GM06990 (cell line): ENCODE measurements around the gene MED8.
A peak's percentile ranks its signal among the peaks of the same experiment; 100 is the strongest.
"Not testable (repeated sequence)": the region's sequence is repeated elsewhere in the genome, so short reads cannot be mapped to it uniquely, and the experiment has no call there.

Source experiments
- DNase-seq: peaks from one replicate; pipeline ENCODE4 v3.0.0-alpha.2; 2011; ENCODE audit not compliant: insufficient read length; ENCODE audit errors: extremely low read depth
- H3K27me3 ChIP-seq: replicated peaks from 2 replicates; pipeline ENCODE4 v1.6.0; 2011; ENCODE audit warnings: low read length; ENCODE audit not compliant: control insufficient read depth, insufficient read depth
- H3K36me3 ChIP-seq: 2 replicates; pipeline ENCODE4 v1.5.1; 2011; ENCODE audit warnings: low read length; ENCODE audit not compliant: control insufficient read depth, insufficient read depth
- H3K4me3 ChIP-seq: replicated peaks from 2 replicates; pipeline ENCODE4 v1.5.1; 2011; ENCODE audit warnings: low read depth, mild to moderate bottlenecking, control low read depth, low read length
- TF ChIP-seq, protein P1 (sequence below): IDR thresholded peaks from 2 replicates; pipeline ENCODE4 v1.5.1; 2011; ENCODE audit warnings: low read length, control low read depth, mild to moderate bottlenecking, inconsistent platforms; ENCODE audit not compliant: insufficient read depth, poor library complexity, severe bottlenecking

Gene MED8

DNA sequence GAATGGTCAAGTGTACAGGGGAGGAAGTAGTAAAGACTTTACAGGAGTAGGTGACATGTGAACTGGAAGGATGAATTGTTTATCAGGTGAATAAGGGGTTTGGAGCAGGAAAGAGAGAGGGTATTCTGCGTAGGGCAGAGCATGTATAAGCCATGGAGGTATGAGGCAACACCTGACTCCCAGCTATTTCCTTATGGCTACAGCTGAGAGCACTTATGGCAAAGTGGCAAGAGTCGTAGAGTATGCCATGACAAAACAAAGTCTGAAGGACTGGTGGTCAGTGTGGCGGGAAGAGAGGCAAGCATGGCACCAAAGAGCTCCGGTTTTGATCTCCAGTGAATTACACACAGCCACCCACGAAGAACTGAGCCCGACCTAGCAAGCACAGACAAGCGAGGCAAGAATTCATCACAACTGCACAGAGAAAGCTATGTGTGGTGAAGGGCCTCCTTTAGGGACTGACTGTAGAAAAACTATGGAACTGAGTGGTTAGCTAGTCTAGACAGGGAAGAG is 12.8 kb downstream of the MED8 start:
- TF ChIP-seq, protein P1, sequence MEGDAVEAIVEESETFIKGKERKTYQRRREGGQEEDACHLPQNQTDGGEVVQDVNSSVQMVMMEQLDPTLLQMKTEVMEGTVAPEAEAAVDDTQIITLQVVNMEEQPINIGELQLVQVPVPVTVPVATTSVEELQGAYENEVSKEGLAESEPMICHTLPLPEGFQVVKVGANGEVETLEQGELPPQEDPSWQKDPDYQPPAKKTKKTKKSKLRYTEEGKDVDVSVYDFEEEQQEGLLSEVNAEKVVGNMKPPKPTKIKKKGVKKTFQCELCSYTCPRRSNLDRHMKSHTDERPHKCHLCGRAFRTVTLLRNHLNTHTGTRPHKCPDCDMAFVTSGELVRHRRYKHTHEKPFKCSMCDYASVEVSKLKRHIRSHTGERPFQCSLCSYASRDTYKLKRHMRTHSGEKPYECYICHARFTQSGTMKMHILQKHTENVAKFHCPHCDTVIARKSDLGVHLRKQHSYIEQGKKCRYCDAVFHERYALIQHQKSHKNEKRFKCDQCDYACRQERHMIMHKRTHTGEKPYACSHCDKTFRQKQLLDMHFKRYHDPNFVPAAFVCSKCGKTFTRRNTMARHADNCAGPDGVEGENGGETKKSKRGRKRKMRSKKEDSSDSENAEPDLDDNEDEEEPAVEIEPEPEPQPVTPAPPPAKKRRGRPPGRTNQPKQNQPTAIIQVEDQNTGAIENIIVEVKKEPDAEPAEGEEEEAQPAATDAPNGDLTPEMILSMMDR = no peak
- no peaks in the 10 kb centered on the region; the same call in none of the 2 replicates for H3K36me3 ChIP-seq
- H3K4me3 ChIP-seq = no peak overlapping the region
- no peak for DNase-seq
- H3K27me3 ChIP-seq = no peaks in the 10 kb centered on the region

DNA sequence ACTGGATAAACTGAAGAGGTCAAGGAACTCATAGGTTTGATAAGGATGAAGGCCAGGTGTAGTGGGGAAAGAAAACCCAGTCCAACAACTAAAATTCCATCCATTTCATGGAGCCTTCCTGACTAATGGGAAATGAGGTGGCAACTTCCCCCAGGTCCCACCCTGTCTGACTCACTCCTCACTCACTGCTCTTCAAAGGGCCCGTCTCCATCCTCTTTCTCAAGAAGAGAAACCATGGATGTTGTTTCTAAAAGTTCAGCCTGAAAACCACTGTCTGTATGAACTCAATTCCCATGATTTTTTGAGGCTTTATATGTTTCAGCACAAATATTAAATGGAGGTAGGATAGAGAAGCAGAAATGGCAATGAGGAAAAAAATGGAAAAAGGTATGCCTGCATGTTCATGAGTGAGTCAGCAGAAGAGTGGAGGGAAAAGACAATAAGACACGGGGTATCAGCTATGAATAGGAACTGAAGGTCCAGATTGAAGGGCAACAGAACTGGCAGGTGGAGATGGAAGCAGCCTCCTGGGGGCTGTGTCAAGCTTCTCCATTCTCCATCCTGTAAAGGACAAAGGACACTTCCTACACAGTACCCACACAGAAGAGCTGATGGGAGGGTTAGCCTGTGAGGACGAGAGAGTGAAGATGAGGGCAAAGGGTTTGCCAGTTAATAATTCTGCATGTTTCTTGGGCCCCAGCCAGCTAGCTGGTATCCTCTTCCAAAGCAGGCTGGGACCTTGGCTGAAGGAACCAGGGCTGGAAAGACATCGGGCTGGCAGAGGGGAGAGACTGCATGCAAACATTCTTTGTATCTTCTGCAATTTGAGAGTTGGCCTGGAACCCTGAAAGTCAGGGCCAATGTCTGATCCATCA is 16.3 kb downstream of the MED8 start:
- Histone ChIP-seq H3K36me3 (no peaks in the 10 kb centered on the region; the same call in 1 of the 2 replicates), H3K4me3 (no peak overlapping the region), H3K27me3 (no peaks in the 10 kb centered on the region)
- TF ChIP-seq, protein P1 = no peak
- no peak for DNase-seq

DNA sequence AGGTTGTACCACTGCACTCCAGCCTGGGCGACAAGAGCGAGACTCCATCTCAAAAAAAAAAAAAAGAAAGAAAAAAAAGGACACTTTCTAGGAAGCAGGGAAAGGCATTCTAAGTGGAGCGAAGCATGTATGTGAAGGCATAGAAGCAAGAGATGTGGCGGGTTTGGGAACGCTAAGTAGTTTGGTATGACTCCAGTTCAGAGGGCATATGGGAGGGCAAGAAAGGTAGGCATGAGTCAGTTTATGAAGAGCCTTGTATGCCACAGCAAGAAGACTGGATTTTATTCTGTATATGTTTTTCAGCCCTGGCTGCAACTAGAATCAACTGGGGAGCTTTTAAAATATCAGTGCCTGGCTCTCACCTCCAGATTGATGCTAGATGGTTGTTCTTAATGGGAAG is 17.4 kb downstream of the MED8 start:
- Histone ChIP-seq H3K36me3 (no peaks in the 10 kb centered on the region; the same call in 1 of the 2 replicates), H3K27me3 (no peaks in the 10 kb centered on the region), H3K4me3 (no peak overlapping the region)
- TF ChIP-seq, protein P1 = no peak
- no peak for DNase-seq

DNA sequence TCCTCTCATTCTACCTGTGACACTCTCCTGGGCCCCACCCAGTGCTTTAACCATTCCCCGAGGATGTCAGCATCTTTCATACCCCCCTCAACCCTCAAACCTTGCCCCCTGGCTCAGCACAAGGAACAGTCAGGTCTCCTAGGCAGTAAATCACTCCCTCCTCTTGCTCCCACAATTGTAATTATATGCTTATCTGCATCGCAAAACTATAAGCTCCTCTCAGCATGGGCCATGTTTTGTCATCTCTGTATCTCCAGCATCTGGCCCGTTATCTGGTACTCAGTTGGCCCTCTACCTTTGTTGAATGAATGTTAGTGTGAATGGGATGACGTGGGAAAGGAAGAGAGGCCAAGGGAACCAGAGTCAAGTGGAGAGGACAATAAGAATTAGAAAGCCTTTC is 19.0 kb downstream of the MED8 start:
- H3K27me3 ChIP-seq = no peaks in the 10 kb centered on the region
- H3K36me3 ChIP-seq = no peaks in the 10 kb centered on the region; the same call in 1 of the 2 replicates
- H3K4me3 ChIP-seq = no peak overlapping the region
- TF ChIP-seq, protein P1 = no peak
- no peak for DNase-seq

DNA sequence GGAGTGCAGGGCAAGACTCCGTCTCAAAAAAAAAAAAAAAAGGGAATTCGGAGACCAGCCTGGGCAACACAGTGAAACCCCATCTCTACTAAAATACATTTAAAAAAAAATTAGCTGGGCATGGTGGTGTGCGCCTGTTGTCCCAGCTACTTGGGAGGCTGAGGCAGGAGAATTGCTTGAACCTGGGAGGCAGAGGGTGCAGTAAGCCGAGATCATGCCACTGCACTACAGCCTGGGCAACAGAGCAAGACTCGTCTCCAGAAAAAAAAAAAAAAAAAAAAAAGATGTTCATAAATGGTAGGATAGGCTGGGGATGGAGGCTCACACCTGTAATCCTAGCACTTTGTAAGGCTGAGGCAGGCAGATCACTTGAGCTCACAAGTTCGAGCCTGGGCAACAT is 19.8 kb downstream of the MED8 start:
- not testable (repeated sequence) for H3K27me3 ChIP-seq, H3K4me3 ChIP-seq, DNase-seq, H3K36me3 ChIP-seq

DNA sequence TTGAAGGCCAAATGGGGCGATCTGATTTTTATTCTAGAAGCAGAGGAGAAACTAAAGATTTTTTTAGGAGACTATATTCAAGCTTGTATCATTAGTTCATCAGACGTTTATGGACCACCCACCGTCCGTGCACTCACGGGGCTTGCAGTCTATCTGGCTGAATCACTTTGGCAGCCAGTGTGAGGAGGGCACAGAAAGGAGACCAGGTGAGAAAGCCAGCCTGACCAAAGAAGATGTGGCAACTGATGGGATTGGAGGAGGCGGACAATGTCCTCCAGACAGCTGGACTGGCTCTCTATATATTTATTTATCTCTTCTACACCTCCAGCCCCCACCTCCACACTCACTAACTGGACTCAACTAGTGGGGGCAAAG is 21.0 kb downstream of the MED8 start:
- Histone ChIP-seq H3K4me3 (peak overlapping the region; percentile 80), H3K36me3 (peaks cover 14% of the 10 kb centered on the region), H3K27me3 (no peaks in the 10 kb centered on the region)
- TF ChIP-seq, protein P1 = no peak
- DNase-seq = no peak
